IPS-15b (cell line): ENCODE results near the gene KLHDC9.

Experiments used
- H3K27me3 ChIP-seq: one replicate; pipeline ENCODE4 v1.6.1; 2013; ENCODE audit warnings: low read length; ENCODE audit not compliant: control insufficient read depth, insufficient read depth
- H3K36me3 ChIP-seq: one replicate; pipeline ENCODE4 v1.6.1; 2013; ENCODE audit warnings: low read length; ENCODE audit not compliant: control insufficient read depth, insufficient read depth
- H3K4me1 ChIP-seq: one replicate; pipeline ENCODE4 v1.6.1; 2013; ENCODE audit warnings: mild to moderate bottlenecking, low read length; ENCODE audit not compliant: control insufficient read depth, insufficient read depth
- H3K4me3 ChIP-seq: one replicate; pipeline ENCODE4 v1.5.1; 2013; ENCODE audit warnings: low read depth, low read length
- H3K9ac ChIP-seq: one replicate; pipeline ENCODE4 v1.6.1; 2013; ENCODE audit warnings: low read depth, mild to moderate bottlenecking, low read length
- H3K9me3 ChIP-seq: one replicate; pipeline ENCODE4 v1.6.1; 2013; ENCODE audit warnings: mild to moderate bottlenecking, low read length; ENCODE audit not compliant: control insufficient read depth, insufficient read depth

Gene KLHDC9

GRCh38 chr1:161121834-161122233, 23.7 kb downstream of the KLHDC9 start:
- H3K9ac ChIP-seq = no peak overlapping the region
- no peak overlapping the region for H3K4me3 ChIP-seq
- H3K36me3 ChIP-seq = peaks cover 32% of the 10 kb centered on the region

GRCh38 chr1:161122967-161123366, 24.8 kb downstream of the KLHDC9 start:
- Histone ChIP-seq H3K36me3 (peaks cover 32% of the 10 kb centered on the region), H3K9me3 (no peaks in the 10 kb centered on the region), H3K27me3 (no peaks in the 10 kb centered on the region), H3K4me1 (peaks cover 11% of the 10 kb centered on the region), H3K9ac (no peak overlapping the region), H3K4me3 (no peak overlapping the region)

More at GRCh38 chr1:161121834-161122233, 23.7 kb downstream of the KLHDC9 start:
- Histone ChIP-seq H3K27me3 (no peaks in the 10 kb centered on the region), H3K4me1 (peaks cover 11% of the 10 kb centered on the region), H3K9me3 (no peaks in the 10 kb centered on the region)

- no peaks in the 10 kb centered on the region for H3K27me3 ChIP-seq
- H3K4me3 ChIP-seq = no peak overlapping the region
- H3K4me1 ChIP-seq = peaks cover 6% of the 10 kb centered on the region
- peaks cover 12% of the 10 kb centered on the region for H3K36me3 ChIP-seq
- no peaks in the 10 kb centered on the region for H3K9me3 ChIP-seq
- no peak overlapping the region for H3K9ac ChIP-seq
Observed at GRCh38 chr1:161127649-161128048, 29.5 kb downstream of the KLHDC9 start.

- H3K4me1 ChIP-seq = peaks cover 6% of the 10 kb centered on the region
- no peak overlapping the region for H3K4me3 ChIP-seq
- no peak overlapping the region for H3K9ac ChIP-seq
- no peaks in the 10 kb centered on the region for H3K27me3 ChIP-seq
- peaks cover 6% of the 10 kb centered on the region for H3K36me3 ChIP-seq
- no peaks in the 10 kb centered on the region for H3K9me3 ChIP-seq
Observed at GRCh38 chr1:161128591-161129420, 30.6 kb downstream of the KLHDC9 start.

GRCh38 chr1:161130266-161130665, 32.1 kb downstream of the KLHDC9 start:
- Histone ChIP-seq H3K9me3 (no peaks in the 10 kb centered on the region), H3K9ac (no peak overlapping the region), H3K4me1 (peaks cover 6% of the 10 kb centered on the region), H3K4me3 (peak overlapping the region; percentile 72), H3K27me3 (no peaks in the 10 kb centered on the region), H3K36me3 (no peaks in the 10 kb centered on the region)

GRCh38 chr1:161131523-161132409, 33.6 kb downstream of the KLHDC9 start:
- Histone ChIP-seq H3K4me1 (peaks cover 6% of the 10 kb centered on the region), H3K27me3 (no peaks in the 10 kb centered on the region)

GRCh38 chr1:161132410-161133219, 34.5 kb downstream of the KLHDC9 start, which contains the start of gene DEDD:
Gene DEDD (minus strand): TSS chr1:161132667. CDS start chr1:161124462, 8,205 bp downstream.
- Histone ChIP-seq H3K9me3 (no peaks in the 10 kb centered on the region), H3K9ac (peak within 1 kb of the TSS; percentile 91), H3K36me3 (no peaks in the 10 kb centered on the region), H3K4me1 (peaks cover 6% of the 10 kb centered on the region), H3K27me3 (no peaks in the 10 kb centered on the region), H3K4me3 (peak within 1 kb of the TSS; percentile 72)

More at GRCh38 chr1:161131523-161132409, 33.6 kb downstream of the KLHDC9 start:
- Histone ChIP-seq H3K9ac (peak overlapping the region; percentile 67), H3K36me3 (no peaks in the 10 kb centered on the region), H3K4me3 (peak overlapping the region; percentile 72), H3K9me3 (no peaks in the 10 kb centered on the region)

- Histone ChIP-seq H3K36me3 (no peaks in the 10 kb centered on the region), H3K9ac (peak overlapping the region; percentile 91), H3K9me3 (no peaks in the 10 kb centered on the region), H3K4me1 (peaks cover 6% of the 10 kb centered on the region), H3K4me3 (peak overlapping the region; percentile 72), H3K27me3 (no peaks in the 10 kb centered on the region)
Observed at GRCh38 chr1:161133220-161133740, 35.1 kb downstream of the KLHDC9 start.

GRCh38 chr1:161137881-161138280, 39.7 kb downstream of the KLHDC9 start:
- H3K9me3 ChIP-seq = no peaks in the 10 kb centered on the region
- no peak overlapping the region for H3K9ac ChIP-seq
- H3K27me3 ChIP-seq = no peaks in the 10 kb centered on the region
- H3K4me3 ChIP-seq = no peak overlapping the region
- H3K36me3 ChIP-seq = no peaks in the 10 kb centered on the region
- H3K4me1 ChIP-seq = no peaks in the 10 kb centered on the region

- no peaks in the 10 kb centered on the region for H3K36me3 ChIP-seq
- H3K4me1 ChIP-seq = no peaks in the 10 kb centered on the region
- H3K27me3 ChIP-seq = no peaks in the 10 kb centered on the region
- no peak overlapping the region for H3K9ac ChIP-seq
- no peak overlapping the region for H3K4me3 ChIP-seq
- no peaks in the 10 kb centered on the region for H3K9me3 ChIP-seq
Observed at GRCh38 chr1:161138431-161138830, 40.3 kb downstream of the KLHDC9 start.

- H3K27me3 ChIP-seq = no peaks in the 10 kb centered on the region
- no peak overlapping the region for H3K9ac ChIP-seq
- H3K36me3 ChIP-seq = no peaks in the 10 kb centered on the region
- no peaks in the 10 kb centered on the region for H3K9me3 ChIP-seq
- no peak overlapping the region for H3K4me3 ChIP-seq
- no peaks in the 10 kb centered on the region for H3K4me1 ChIP-seq
Observed at GRCh38 chr1:161139766-161140165, 41.6 kb downstream of the KLHDC9 start.
